ENCODE measurements around the gene RESP18. TPM values are rescaled to one million over a fixed set of nuclear protein-coding genes. Genes with fewer than 3 reads are reported as not detected.

The RESP18 gene
- total and polyA plus RNA-seq, 2 donors (not counting 1 experiment from before 2014, with no cell fraction given): not detected

DNA sequence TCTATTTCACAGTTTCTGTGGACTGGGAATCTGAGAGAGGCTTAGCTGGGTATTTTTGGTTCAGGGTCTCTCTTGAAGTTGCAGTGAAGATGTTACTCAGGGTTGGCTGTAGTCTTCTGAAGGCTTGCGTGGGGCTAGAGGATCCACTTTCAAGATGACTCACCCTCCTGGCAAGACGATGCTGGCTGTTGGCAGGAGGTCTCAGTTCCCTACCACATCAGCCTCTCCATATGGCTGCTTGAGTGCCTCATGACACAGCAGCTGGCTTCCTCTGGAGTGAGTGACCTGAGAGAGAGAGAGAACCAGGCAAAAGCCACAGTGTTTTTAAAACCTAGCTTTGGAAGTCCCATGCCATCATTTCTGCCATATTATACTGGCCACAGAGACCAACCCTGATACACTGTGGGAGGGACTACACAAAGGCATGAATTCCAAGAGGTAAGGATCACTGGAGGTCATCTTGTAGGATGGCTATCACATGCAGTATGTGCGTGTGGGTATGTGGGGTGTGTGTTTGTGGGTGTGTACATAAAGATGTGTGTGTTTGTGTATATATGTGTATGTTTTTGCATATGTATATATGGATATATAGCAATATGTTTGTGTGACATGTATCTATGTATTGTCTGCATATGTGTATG, 30.1 kb upstream of the RESP18 start:
- Histone ChIP-seq H2AFZ (ENCODE audit: low read length) (no peak overlapping the region), H3K9ac (ENCODE audit: insufficient read depth, low read length) (no peak overlapping the region), H3K4me3 (replicated peaks in 1 of 4; ENCODE audit: control extremely low read depth in 1 of 4, insufficient read depth in 1 of 4, low read depth in 3 of 4, low read length in 4 of 4) (no peak overlapping the region), H3K27ac (ENCODE audit: insufficient read depth, low read length) (no peak overlapping the region), H3K79me2 (ENCODE audit: control insufficient read depth, insufficient read depth, low read length) (no peaks in the 10 kb centered on the region), H3K36me3 (ENCODE audit: control insufficient read depth, insufficient read depth, low read length) (no peaks in the 10 kb centered on the region), H3K9me3 (ENCODE audit: control insufficient read depth, insufficient read depth, low read depth, low read length) (no peaks in the 10 kb centered on the region), H3K4me1 (ENCODE audit: control insufficient read depth, extremely low read depth, insufficient read depth, low read length) (peaks cover 6% of the 10 kb centered on the region), H3K4me2 (ENCODE audit: extremely low read depth, insufficient read depth, low read length) (peak overlapping the region; percentile 26), H3K27me3 (ENCODE audit: control insufficient read depth, insufficient read depth, low read length) (peaks cover 29% of the 10 kb centered on the region), H4K20me1 (ENCODE audit: control insufficient read depth, extremely low read depth, insufficient read depth, low read length) (no peaks in the 10 kb centered on the region)
- peak; percentile 98 for DNase-seq (ENCODE audit: low read depth in 2 of 2)
- TF ChIP-seq EZH2 (IDR thresholded peaks at IDR 0.05; ENCODE audit: low read length, missing control alignments): no peak
- TF ChIP-seq, protein P1, sequence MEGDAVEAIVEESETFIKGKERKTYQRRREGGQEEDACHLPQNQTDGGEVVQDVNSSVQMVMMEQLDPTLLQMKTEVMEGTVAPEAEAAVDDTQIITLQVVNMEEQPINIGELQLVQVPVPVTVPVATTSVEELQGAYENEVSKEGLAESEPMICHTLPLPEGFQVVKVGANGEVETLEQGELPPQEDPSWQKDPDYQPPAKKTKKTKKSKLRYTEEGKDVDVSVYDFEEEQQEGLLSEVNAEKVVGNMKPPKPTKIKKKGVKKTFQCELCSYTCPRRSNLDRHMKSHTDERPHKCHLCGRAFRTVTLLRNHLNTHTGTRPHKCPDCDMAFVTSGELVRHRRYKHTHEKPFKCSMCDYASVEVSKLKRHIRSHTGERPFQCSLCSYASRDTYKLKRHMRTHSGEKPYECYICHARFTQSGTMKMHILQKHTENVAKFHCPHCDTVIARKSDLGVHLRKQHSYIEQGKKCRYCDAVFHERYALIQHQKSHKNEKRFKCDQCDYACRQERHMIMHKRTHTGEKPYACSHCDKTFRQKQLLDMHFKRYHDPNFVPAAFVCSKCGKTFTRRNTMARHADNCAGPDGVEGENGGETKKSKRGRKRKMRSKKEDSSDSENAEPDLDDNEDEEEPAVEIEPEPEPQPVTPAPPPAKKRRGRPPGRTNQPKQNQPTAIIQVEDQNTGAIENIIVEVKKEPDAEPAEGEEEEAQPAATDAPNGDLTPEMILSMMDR (conservative IDR thresholded peaks at IDR 0.05 in 1 of 2, IDR thresholded peaks at IDR 0.05 in 1 of 2; ENCODE audit: low read depth in 1 of 2, low read length in 2 of 2): no peak

DNA sequence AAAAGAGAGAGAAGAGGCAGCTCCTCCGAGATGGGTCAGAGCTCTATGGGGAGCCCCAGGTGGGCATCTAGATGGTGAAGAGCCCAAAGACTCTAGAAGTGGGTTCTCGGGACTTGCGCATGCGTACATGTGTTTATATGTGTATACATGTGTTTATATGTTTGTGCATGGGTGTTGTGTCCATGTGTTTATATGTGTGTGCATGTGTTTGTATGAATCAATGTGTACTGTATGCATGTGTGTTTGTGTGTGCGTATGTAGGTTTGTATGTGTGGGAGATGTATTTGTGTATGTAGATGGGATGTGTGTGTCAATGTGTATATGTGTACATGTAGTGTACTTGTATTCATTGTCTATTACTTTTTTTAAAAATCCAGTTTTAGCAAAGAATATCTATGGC, 29.5 kb upstream of the RESP18 start:
- H3K27ac ChIP-seq (ENCODE audit: insufficient read depth, low read length): no peak overlapping the region
- DNase-seq (ENCODE audit: low read depth in 2 of 2): no peak
- H3K9ac ChIP-seq (ENCODE audit: insufficient read depth, low read length): no peak overlapping the region

DNA sequence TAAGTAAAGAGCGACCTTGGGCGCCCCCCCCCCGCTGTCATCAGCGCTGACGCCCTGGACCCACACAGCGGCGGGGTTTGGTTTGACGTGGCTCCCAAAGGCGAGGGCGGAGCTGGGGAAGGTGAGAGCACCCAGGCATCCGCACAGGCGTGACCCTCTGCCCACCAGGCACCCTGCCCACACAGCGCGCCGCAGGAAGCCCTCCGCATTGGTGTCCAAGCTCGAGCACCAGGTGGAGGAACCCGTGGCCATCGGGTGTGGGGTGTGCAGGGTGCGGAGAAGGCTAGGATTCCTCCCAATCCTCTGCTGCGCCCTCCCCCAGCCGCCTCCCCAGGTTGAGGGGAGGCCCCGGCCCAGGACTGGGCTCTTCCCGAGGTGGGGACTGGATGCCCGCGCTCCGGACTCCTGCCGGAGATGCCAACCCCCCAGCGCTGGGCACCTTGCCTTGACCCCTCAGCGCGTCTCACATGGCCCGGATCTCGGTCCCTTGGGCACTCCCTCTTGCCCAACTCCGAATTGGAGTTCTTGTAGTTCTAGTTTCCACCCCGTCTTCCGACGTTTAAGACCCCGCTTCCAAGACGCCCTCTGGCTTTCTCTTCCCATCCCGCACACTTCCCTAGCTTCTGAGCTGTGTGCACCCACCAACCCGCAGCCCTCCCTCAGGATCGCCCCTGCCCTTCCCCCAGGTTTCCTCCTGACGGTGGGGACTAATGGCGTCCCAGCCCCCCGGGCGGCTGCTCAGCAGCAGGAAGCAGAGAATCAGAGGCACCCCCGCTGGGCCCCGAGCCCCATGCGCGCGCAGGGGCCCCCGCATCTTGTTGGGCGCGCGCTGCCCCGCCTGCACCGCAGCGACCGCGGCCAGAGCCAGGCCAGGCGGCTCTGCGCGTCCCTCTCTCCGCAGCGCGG, 25.9 kb upstream of the RESP18 start:
- Histone ChIP-seq H3K27me3 (ENCODE audit: control insufficient read depth, insufficient read depth, low read length) (peaks cover 39% of the 10 kb centered on the region), H4K20me1 (ENCODE audit: control insufficient read depth, extremely low read depth, insufficient read depth, low read length) (no peaks in the 10 kb centered on the region), H2AFZ (ENCODE audit: low read length) (no peak overlapping the region), H3K27ac (ENCODE audit: insufficient read depth, low read length) (no peak overlapping the region), H3K79me2 (ENCODE audit: control insufficient read depth, insufficient read depth, low read length) (no peaks in the 10 kb centered on the region), H3K36me3 (ENCODE audit: control insufficient read depth, insufficient read depth, low read length) (no peaks in the 10 kb centered on the region), H3K4me3 (replicated peaks in 1 of 4; ENCODE audit: control extremely low read depth in 1 of 4, insufficient read depth in 1 of 4, low read depth in 3 of 4, low read length in 4 of 4) (peak overlapping the region in 1 of 4 experiments; percentile 38), H3K9ac (ENCODE audit: insufficient read depth, low read length) (no peak overlapping the region), H3K4me1 (ENCODE audit: control insufficient read depth, extremely low read depth, insufficient read depth, low read length) (peaks cover 6% of the 10 kb centered on the region), H3K4me2 (ENCODE audit: extremely low read depth, insufficient read depth, low read length) (no peak overlapping the region), H3K9me3 (ENCODE audit: control insufficient read depth, insufficient read depth, low read depth, low read length) (no peaks in the 10 kb centered on the region)
- no peak for DNase-seq (ENCODE audit: low read depth in 2 of 2)
- peak; percentile 98 for TF ChIP-seq EZH2 (IDR thresholded peaks at IDR 0.05; ENCODE audit: low read length, missing control alignments)
- TF ChIP-seq, protein P1 (conservative IDR thresholded peaks at IDR 0.05 in 1 of 2, IDR thresholded peaks at IDR 0.05 in 1 of 2; ENCODE audit: low read depth in 1 of 2, low read length in 2 of 2): no peak

More for the DNA sequence above, 29.5 kb upstream of the RESP18 start:
- Histone ChIP-seq H3K4me3 (replicated peaks in 1 of 4; ENCODE audit: control extremely low read depth in 1 of 4, insufficient read depth in 1 of 4, low read depth in 3 of 4, low read length in 4 of 4) (no peak overlapping the region), H3K4me1 (ENCODE audit: control insufficient read depth, extremely low read depth, insufficient read depth, low read length) (peaks cover 6% of the 10 kb centered on the region), H2AFZ (ENCODE audit: low read length) (no peak overlapping the region), H4K20me1 (ENCODE audit: control insufficient read depth, extremely low read depth, insufficient read depth, low read length) (no peaks in the 10 kb centered on the region), H3K4me2 (ENCODE audit: extremely low read depth, insufficient read depth, low read length) (no peak overlapping the region), H3K27me3 (ENCODE audit: control insufficient read depth, insufficient read depth, low read length) (peaks cover 29% of the 10 kb centered on the region), H3K9me3 (ENCODE audit: control insufficient read depth, insufficient read depth, low read depth, low read length) (no peaks in the 10 kb centered on the region), H3K79me2 (ENCODE audit: control insufficient read depth, insufficient read depth, low read length) (no peaks in the 10 kb centered on the region), H3K36me3 (ENCODE audit: control insufficient read depth, insufficient read depth, low read length) (no peaks in the 10 kb centered on the region)
- TF ChIP-seq EZH2 (IDR thresholded peaks at IDR 0.05; ENCODE audit: low read length, missing control alignments): no peak
- TF ChIP-seq, protein P1 (conservative IDR thresholded peaks at IDR 0.05 in 1 of 2, IDR thresholded peaks at IDR 0.05 in 1 of 2; ENCODE audit: low read depth in 1 of 2, low read length in 2 of 2): no peak
